ENCODE measurements around the gene TLDC2. TPM values are rescaled to one million over a fixed set of nuclear protein-coding genes. Genes with fewer than 3 reads are reported as not detected.

The TLDC2 gene
- total RNA-seq, 1 donor from 2014 or later, result 0.34 TPM

- H3K27me3 Mint-ChIP-seq, result no peaks in the 10 kb centered on the region
- H3K4me1 Mint-ChIP-seq (ENCODE audit: low read depth), result peaks cover 5% of the 10 kb centered on the region
- H3K4me3 Mint-ChIP-seq (ENCODE audit: low read depth), result no peak overlapping the region
- no peak overlapping the region for H3K27ac Mint-ChIP-seq
- no peaks in the 10 kb centered on the region for H3K36me3 Mint-ChIP-seq (ENCODE audit: insufficient read depth)
- no peaks in the 10 kb centered on the region for H3K9me3 Mint-ChIP-seq (ENCODE audit: low read depth)
- DNase-seq (ENCODE audit: low spot score, unreplicated experiment), result no peak
- no peak for TF ChIP-seq CTCF (IDR thresholded peaks at IDR 0.05; ENCODE audit: unreplicated experiment)
These were observed 515 bp downstream of the TLDC2 start for GRCh38 chr20:36876473-36876833.

- Mint-ChIP-seq H3K36me3 (ENCODE audit: insufficient read depth) (no peaks in the 10 kb centered on the region), H3K4me1 (ENCODE audit: low read depth) (peaks cover 13% of the 10 kb centered on the region), H3K4me3 (ENCODE audit: low read depth) (no peak overlapping the region), H3K9me3 (ENCODE audit: low read depth) (no peaks in the 10 kb centered on the region), H3K27ac (no peak overlapping the region), H3K27me3 (no peaks in the 10 kb centered on the region)
- TF ChIP-seq CTCF (IDR thresholded peaks at IDR 0.05; ENCODE audit: unreplicated experiment), result no peak
- DNase-seq (ENCODE audit: low spot score, unreplicated experiment), result no peak
These were observed 3.0 kb downstream of the TLDC2 start for GRCh38 chr20:36878941-36879340.

- H3K4me3 Mint-ChIP-seq (ENCODE audit: low read depth), result no peak overlapping the region
- no peaks in the 10 kb centered on the region for H3K27me3 Mint-ChIP-seq
- TF ChIP-seq CTCF (IDR thresholded peaks at IDR 0.05; ENCODE audit: unreplicated experiment), result no peak
- DNase-seq (ENCODE audit: low spot score, unreplicated experiment), result no peak
- no peaks in the 10 kb centered on the region for H3K36me3 Mint-ChIP-seq (ENCODE audit: insufficient read depth)
- H3K4me1 Mint-ChIP-seq (ENCODE audit: low read depth), result peaks cover 13% of the 10 kb centered on the region
- H3K27ac Mint-ChIP-seq, result no peak overlapping the region
- no peaks in the 10 kb centered on the region for H3K9me3 Mint-ChIP-seq (ENCODE audit: low read depth)
These were observed 4.9 kb downstream of the TLDC2 start for GRCh38 chr20:36880741-36881250.

- no peak for TF ChIP-seq CTCF (IDR thresholded peaks at IDR 0.05; ENCODE audit: unreplicated experiment)
- Mint-ChIP-seq H3K27ac (no peak overlapping the region), H3K27me3 (no peaks in the 10 kb centered on the region), H3K9me3 (ENCODE audit: low read depth) (no peaks in the 10 kb centered on the region), H3K36me3 (ENCODE audit: insufficient read depth) (no peaks in the 10 kb centered on the region), H3K4me3 (ENCODE audit: low read depth) (no peak overlapping the region), H3K4me1 (ENCODE audit: low read depth) (peaks cover 13% of the 10 kb centered on the region)
- no peak for DNase-seq (ENCODE audit: low spot score, unreplicated experiment)
These were observed 5.4 kb downstream of the TLDC2 start for GRCh38 chr20:36881331-36881730.

GRCh38 chr20:36881888-36882287 is 6.0 kb downstream of the TLDC2 start:
- no peaks in the 10 kb centered on the region for H3K36me3 Mint-ChIP-seq (ENCODE audit: insufficient read depth)
- no peak for TF ChIP-seq CTCF (IDR thresholded peaks at IDR 0.05; ENCODE audit: unreplicated experiment)
- H3K9me3 Mint-ChIP-seq (ENCODE audit: low read depth), result no peaks in the 10 kb centered on the region
- H3K27me3 Mint-ChIP-seq, result no peaks in the 10 kb centered on the region
- no peak overlapping the region for H3K4me3 Mint-ChIP-seq (ENCODE audit: low read depth)
- DNase-seq (ENCODE audit: low spot score, unreplicated experiment), result no peak
- peaks cover 13% of the 10 kb centered on the region for H3K4me1 Mint-ChIP-seq (ENCODE audit: low read depth)
- no peak overlapping the region for H3K27ac Mint-ChIP-seq
